ENCODE results near the gene PSMB3. TPM values are rescaled to one million over a fixed set of nuclear protein-coding genes. Genes with fewer than 3 reads are reported as not detected.

The PSMB3 gene
- total and polyA plus RNA-seq, 5 donors from 2014 or later, result 107 to 589 (median 492) TPM

- peaks cover 0 to 2% (median 0%) of the 10 kb centered on the region in 7 donors for H3K9me3 Mint-ChIP-seq
- no peak overlapping the region for H3K27ac ChIP-seq (ENCODE audit: insufficient read depth, low read length, poor library complexity, severe bottlenecking)
- no peaks in the 10 kb centered on the region for H3K27me3 ChIP-seq (ENCODE audit: control insufficient read depth, insufficient read depth, low read length)
- DNase-seq (no peak), ATAC-seq (ENCODE audit: low read depth in 2 of 2) (no peak)
- peaks cover 13% of the 10 kb centered on the region for H3K27me3 Mint-ChIP-seq
- H3K4me3 ChIP-seq (ENCODE audit: low read depth, low read length), result no peak overlapping the region
- no peak overlapping the region for H3K27ac Mint-ChIP-seq
- no peaks in the 10 kb centered on the region for H3K9me3 ChIP-seq (ENCODE audit: control insufficient read depth in 2 of 2, low read length in 2 of 2)
- no peaks in the 10 kb centered on the region for H3K36me3 ChIP-seq (ENCODE audit: control insufficient read depth, insufficient read depth, low read length)
- no peak overlapping the region for H3K4me3 Mint-ChIP-seq
- no peaks in the 10 kb centered on the region for H3K36me3 Mint-ChIP-seq
- H3K4me1 ChIP-seq (ENCODE audit: control insufficient read depth, insufficient read depth, low read length, poor library complexity, severe bottlenecking), result no peaks in the 10 kb centered on the region
- H3K4me1 Mint-ChIP-seq, result no peaks in the 10 kb centered on the region
Observed at GRCh38 chr17:38740806-38741205, 11.7 kb upstream of the PSMB3 start.

GRCh38 chr17:38741461-38741860 is 11.1 kb upstream of the PSMB3 start:
- Mint-ChIP-seq H3K27ac (no peak overlapping the region), H3K9me3 (peaks cover 0 to 2% (median 0%) of the 10 kb centered on the region in 7 donors), H3K4me3 (no peak overlapping the region), H3K4me1 (peaks cover 0 to 6% (median under 1%) of the 10 kb centered on the region in 4 donors), H3K36me3 (peaks cover 6% of the 10 kb centered on the region), H3K27me3 (peaks cover 19% of the 10 kb centered on the region)
- Histone ChIP-seq H3K36me3 (ENCODE audit: control insufficient read depth, insufficient read depth, low read length) (no peaks in the 10 kb centered on the region), H3K4me1 (ENCODE audit: control insufficient read depth, insufficient read depth, low read length, poor library complexity, severe bottlenecking) (no peaks in the 10 kb centered on the region), H3K27me3 (ENCODE audit: control insufficient read depth, insufficient read depth, low read length) (peaks cover 4% of the 10 kb centered on the region), H3K4me3 (ENCODE audit: low read depth, low read length) (no peak overlapping the region), H3K9me3 (ENCODE audit: control insufficient read depth in 2 of 2, low read length in 2 of 2) (no peaks in the 10 kb centered on the region), H3K27ac (ENCODE audit: insufficient read depth, low read length, poor library complexity, severe bottlenecking) (no peak overlapping the region)
- DNase-seq (no peak), ATAC-seq (ENCODE audit: low read depth in 2 of 2) (no peak)

GRCh38 chr17:38741921-38742410 is 10.6 kb upstream of the PSMB3 start:
- H3K4me1 Mint-ChIP-seq, result peaks cover 0 to 11% (median 3%) of the 10 kb centered on the region in 4 donors
- DNase-seq (no peak), ATAC-seq (ENCODE audit: low read depth in 2 of 2) (no peak)
- Histone ChIP-seq H3K36me3 (ENCODE audit: control insufficient read depth, insufficient read depth, low read length) (no peaks in the 10 kb centered on the region), H3K27ac (ENCODE audit: insufficient read depth, low read length, poor library complexity, severe bottlenecking) (no peak overlapping the region), H3K9me3 (ENCODE audit: control insufficient read depth in 2 of 2, low read length in 2 of 2) (no peaks in the 10 kb centered on the region), H3K27me3 (ENCODE audit: control insufficient read depth, insufficient read depth, low read length) (peaks cover 7% of the 10 kb centered on the region), H3K4me1 (ENCODE audit: control insufficient read depth, insufficient read depth, low read length, poor library complexity, severe bottlenecking) (peaks cover under 1% of the 10 kb centered on the region), H3K4me3 (ENCODE audit: low read depth, low read length) (no peak overlapping the region)
- no peak overlapping the region for H3K27ac Mint-ChIP-seq
- peaks cover 0 to 2% (median 0%) of the 10 kb centered on the region in 7 donors for H3K9me3 Mint-ChIP-seq
- H3K27me3 Mint-ChIP-seq, result peaks cover 24% of the 10 kb centered on the region
- H3K36me3 Mint-ChIP-seq, result peaks cover 8% of the 10 kb centered on the region
- no peak overlapping the region for H3K4me3 Mint-ChIP-seq

GRCh38 chr17:38742411-38743308 is 9.9 kb upstream of the PSMB3 start:
- Histone ChIP-seq H3K27me3 (ENCODE audit: control insufficient read depth, insufficient read depth, low read length) (peaks cover 7% of the 10 kb centered on the region), H3K9me3 (ENCODE audit: control insufficient read depth in 2 of 2, low read length in 2 of 2) (no peaks in the 10 kb centered on the region), H3K4me3 (ENCODE audit: low read depth, low read length) (no peak overlapping the region), H3K4me1 (ENCODE audit: control insufficient read depth, insufficient read depth, low read length, poor library complexity, severe bottlenecking) (peaks cover 7% of the 10 kb centered on the region), H3K36me3 (ENCODE audit: control insufficient read depth, insufficient read depth, low read length) (no peaks in the 10 kb centered on the region), H3K27ac (ENCODE audit: insufficient read depth, low read length, poor library complexity, severe bottlenecking) (no peak overlapping the region)
- peaks cover 0 to 2% (median 0%) of the 10 kb centered on the region in 7 donors for H3K9me3 Mint-ChIP-seq
- no peak for DNase-seq
- peak overlapping the region in 1 of 4 donors; percentile 17 for H3K4me3 Mint-ChIP-seq
- H3K27ac Mint-ChIP-seq, result no peak overlapping the region
- H3K27me3 Mint-ChIP-seq, result peaks cover 26% of the 10 kb centered on the region
- ATAC-seq (ENCODE audit: low read depth in 2 of 2), result peak in 1 of 2 donors; percentile 18
- peaks cover 0 to 12% (median 3%) of the 10 kb centered on the region in 4 donors for H3K4me1 Mint-ChIP-seq
- peaks cover 8% of the 10 kb centered on the region for H3K36me3 Mint-ChIP-seq

- peaks cover 26% of the 10 kb centered on the region for H3K27me3 Mint-ChIP-seq
- ATAC-seq (ENCODE audit: low read depth in 2 of 2), result no peak
Observed at GRCh38 chr17:38743556-38744171, 8.9 kb upstream of the PSMB3 start.

GRCh38 chr17:38745545-38745944 is 7.0 kb upstream of the PSMB3 start:
- ATAC-seq (ENCODE audit: low read depth in 2 of 2) (no peak), DNase-seq (no peak)
- peaks cover 0 to 2% (median 0%) of the 10 kb centered on the region in 7 donors for H3K9me3 Mint-ChIP-seq
- peaks cover 38% of the 10 kb centered on the region for H3K27me3 Mint-ChIP-seq
- H3K36me3 Mint-ChIP-seq, result peaks cover 8% of the 10 kb centered on the region
- H3K4me1 Mint-ChIP-seq, result peaks cover 0 to 30% (median 4%) of the 10 kb centered on the region in 4 donors
- no peak overlapping the region for H3K4me3 ChIP-seq (ENCODE audit: low read depth, low read length)
- H3K9me3 ChIP-seq (ENCODE audit: control insufficient read depth in 2 of 2, low read length in 2 of 2), result no peaks in the 10 kb centered on the region
- no peak overlapping the region for H3K27ac Mint-ChIP-seq
- peaks cover 11% of the 10 kb centered on the region for H3K27me3 ChIP-seq (ENCODE audit: control insufficient read depth, insufficient read depth, low read length)
- no peak overlapping the region for H3K27ac ChIP-seq (ENCODE audit: insufficient read depth, low read length, poor library complexity, severe bottlenecking)
- H3K4me3 Mint-ChIP-seq, result peak overlapping the region in 1 of 4 donors; percentile 58
- no peaks in the 10 kb centered on the region for H3K36me3 ChIP-seq (ENCODE audit: control insufficient read depth, insufficient read depth, low read length)
- H3K4me1 ChIP-seq (ENCODE audit: control insufficient read depth, insufficient read depth, low read length, poor library complexity, severe bottlenecking), result peaks cover 34% of the 10 kb centered on the region

More at GRCh38 chr17:38743556-38744171, 8.9 kb upstream of the PSMB3 start:
- Mint-ChIP-seq H3K27ac (peak overlapping the region in 1 of 3 donors; percentile 26), H3K9me3 (peaks cover 0 to 2% (median 0%) of the 10 kb centered on the region in 7 donors), H3K4me3 (peak overlapping the region in 1 of 4 donors; percentile 21), H3K4me1 (peaks cover 0 to 16% (median 3%) of the 10 kb centered on the region in 4 donors), H3K36me3 (peaks cover 8% of the 10 kb centered on the region)
- H3K27ac ChIP-seq (ENCODE audit: insufficient read depth, low read length, poor library complexity, severe bottlenecking), result no peak overlapping the region
- no peaks in the 10 kb centered on the region for H3K36me3 ChIP-seq (ENCODE audit: control insufficient read depth, insufficient read depth, low read length)
- no peaks in the 10 kb centered on the region for H3K9me3 ChIP-seq (ENCODE audit: control insufficient read depth in 2 of 2, low read length in 2 of 2)
- no peak overlapping the region for H3K4me3 ChIP-seq (ENCODE audit: low read depth, low read length)
- peaks cover 15% of the 10 kb centered on the region for H3K4me1 ChIP-seq (ENCODE audit: control insufficient read depth, insufficient read depth, low read length, poor library complexity, severe bottlenecking)
- peaks cover 7% of the 10 kb centered on the region for H3K27me3 ChIP-seq (ENCODE audit: control insufficient read depth, insufficient read depth, low read length)
- DNase-seq, result no peak

- Mint-ChIP-seq H3K27ac (peak overlapping the region in 2 of 3 donors; percentile 4 to 42), H3K27me3 (peaks cover 44% of the 10 kb centered on the region), H3K9me3 (peaks cover 0 to 2% (median 0%) of the 10 kb centered on the region in 7 donors), H3K36me3 (peaks cover 8% of the 10 kb centered on the region), H3K4me3 (peak overlapping the region; percentile 58 to 88 (median 62)), H3K4me1 (peaks cover 5 to 37% (median 10%) of the 10 kb centered on the region in 4 donors)
- H3K27ac ChIP-seq (ENCODE audit: insufficient read depth, low read length, poor library complexity, severe bottlenecking), result no peak overlapping the region
- H3K4me1 ChIP-seq (ENCODE audit: control insufficient read depth, insufficient read depth, low read length, poor library complexity, severe bottlenecking), result peaks cover 41% of the 10 kb centered on the region
- peaks cover 18% of the 10 kb centered on the region for H3K27me3 ChIP-seq (ENCODE audit: control insufficient read depth, insufficient read depth, low read length)
- H3K36me3 ChIP-seq (ENCODE audit: control insufficient read depth, insufficient read depth, low read length), result no peaks in the 10 kb centered on the region
- H3K9me3 ChIP-seq (ENCODE audit: control insufficient read depth in 2 of 2, low read length in 2 of 2), result no peaks in the 10 kb centered on the region
- ATAC-seq (ENCODE audit: low read depth in 2 of 2) (no peak), DNase-seq (no peak)
- H3K4me3 ChIP-seq (ENCODE audit: low read depth, low read length), result no peak overlapping the region
Observed at GRCh38 chr17:38746004-38746848, 6.3 kb upstream of the PSMB3 start.
